WTC11 (cell line): ENCODE measurements around the gene ACSL1. TPM values are rescaled to one million over a fixed set of nuclear protein-coding genes. Genes with fewer than 3 reads are reported as not detected.

Experiments
- ATAC-seq: fragments of 200-7000 bp; cut with Tn5 transposase; 2 replicates; pipeline ENCODE4 v1.10.0; 2021; ENCODE audit warnings: mild to moderate bottlenecking, moderate library complexity
- CTCF ChIA-PET: fragments of 300-600 bp; sonication (Branson Sonifier 250); formaldehyde crosslinking; loops from one replicate; lab custom pipeline; 2021; ENCODE audit warnings: antibody characterized with exemption; lab: Charles Lee
- POLR2A ChIA-PET: fragments of 350-600 bp; sonication (Branson Sonifier 250); formaldehyde crosslinking; loops from one replicate; lab custom pipeline; 2021; ENCODE audit warnings: antibody characterized with exemption; lab: Charles Lee
- DNase-seq: peaks from one replicate; pipeline ENCODE4 v3.0.0; 2021; ENCODE audit warnings: low spot score
- H3K27ac Mint-ChIP-seq: 2 replicates; pipeline ENCODE4 v1.8.0; 2021; ENCODE audit warnings: mixed read lengths
- H3K27me3 Mint-ChIP-seq: 2 replicates; pipeline ENCODE4 v1.8.0; 2021; ENCODE audit warnings: low read depth, mild to moderate bottlenecking, moderate library complexity, mixed read lengths
- H3K36me3 Mint-ChIP-seq: 2 replicates; pipeline ENCODE4 v1.8.0; 2021; ENCODE audit warnings: mixed read lengths
- H3K4me1 Mint-ChIP-seq: 2 replicates; pipeline ENCODE4 v1.8.0; 2022; ENCODE audit warnings: mixed read lengths
- H3K4me3 Mint-ChIP-seq: 2 replicates; pipeline ENCODE4 v1.8.0; 2021; ENCODE audit warnings: mild to moderate bottlenecking, moderate library complexity, mixed read lengths
- H3K9me3 Mint-ChIP-seq: 2 replicates; pipeline ENCODE4 v1.8.0; 2021; ENCODE audit warnings: mixed read lengths
- CBFB ChIP-seq: sonication (generic); formaldehyde crosslinking; IDR thresholded peaks from 2 replicates; pipeline ENCODE4 v1.8.1; 2022; ENCODE audit warnings: mild to moderate bottlenecking, low read depth, missing genetic modification reagents
- ESRRA ChIP-seq: sonication (generic); formaldehyde crosslinking; IDR thresholded peaks from 2 replicates; pipeline ENCODE4 v1.8.1; 2022; ENCODE audit warnings: mild to moderate bottlenecking, missing genetic modification reagents, borderline replicate concordance
- GRHL2 ChIP-seq: fragments of 250-450 bp; sonication (Bioruptor Pico); IDR thresholded peaks from 2 replicates; pipeline ENCODE4 v1.8.0; 2022; ENCODE audit warnings: mild to moderate bottlenecking, moderate library complexity; ENCODE audit not compliant: insufficient replicate concordance, severe bottlenecking
- NR1H2 ChIP-seq: sonication (generic); formaldehyde crosslinking; IDR thresholded peaks from 2 replicates; pipeline ENCODE4 v1.9.0; 2021; ENCODE audit warnings: mild to moderate bottlenecking, moderate library complexity, missing genetic modification reagents
- PRRX2 ChIP-seq: fragments of 250-450 bp; sonication (Bioruptor Pico); IDR thresholded peaks from 2 replicates; pipeline ENCODE4 v1.8.0; 2021; ENCODE audit warnings: mild to moderate bottlenecking
- TP53 ChIP-seq: sonication (generic); formaldehyde crosslinking; IDR thresholded peaks from 2 replicates; pipeline ENCODE4 v1.8.1; 2023; ENCODE audit warnings: mild to moderate bottlenecking, missing genetic modification reagents
- USF1 ChIP-seq: sonication (generic); formaldehyde crosslinking; IDR thresholded peaks from 2 replicates; pipeline ENCODE4 v1.8.0; 2022; ENCODE audit warnings: mild to moderate bottlenecking, missing genetic modification reagents
- ZNF121 ChIP-seq: sonication (generic); formaldehyde crosslinking; IDR thresholded peaks from 2 replicates; pipeline ENCODE4 v1.8.0; 2023; ENCODE audit warnings: missing genetic modification reagents
- ZNF416 ChIP-seq: fragments of 250-450 bp; sonication (Bioruptor Pico); IDR thresholded peaks from 2 replicates; pipeline ENCODE4 v1.9.0; 2021; ENCODE audit warnings: mild to moderate bottlenecking, inconsistent platforms
- ZNF512 ChIP-seq: sonication (generic); formaldehyde crosslinking; IDR thresholded peaks from 2 replicates; pipeline ENCODE4 v1.8.1; 2022; ENCODE audit warnings: missing genetic modification reagents, borderline replicate concordance
- ZNF532 ChIP-seq: fragments of 250-450 bp; sonication (Bioruptor Pico); IDR thresholded peaks from 2 replicates; pipeline ENCODE4 v1.9.0; 2021; ENCODE audit warnings: mild to moderate bottlenecking, borderline replicate concordance
- total RNA-seq: library from RNA; stranded (reverse); gene quantifications from 3 replicates; pipeline ENCODE4 v1.2.3, GENCODE V29; 2021
- TF ChIP-seq, protein P1 (sequence below): sonication (generic); formaldehyde crosslinking; IDR thresholded peaks from 2 replicates; pipeline ENCODE4 v1.8.1; 2023; ENCODE audit warnings: mild to moderate bottlenecking, missing genetic modification reagents, moderate library complexity
- TF ChIP-seq, protein P2 (sequence below): fragments of 250-450 bp; sonication (Bioruptor Pico); IDR thresholded peaks from 2 replicates; pipeline ENCODE4 v1.9.0; 2021; ENCODE audit warnings: mild to moderate bottlenecking
- TF ChIP-seq, protein P3 (sequence below): fragments of 250-450 bp; sonication (Bioruptor Pico); IDR thresholded peaks from 2 replicates; pipeline ENCODE4 v1.9.0; 2021; ENCODE audit warnings: moderate library complexity, mild to moderate bottlenecking, inconsistent platforms, borderline replicate concordance
- TF ChIP-seq, protein P4 (sequence below): sonication (generic); formaldehyde crosslinking; IDR thresholded peaks from 2 replicates; pipeline ENCODE4 v1.8.0; 2023; ENCODE audit warnings: missing genetic modification reagents
- TF ChIP-seq, protein P5 (sequence below): sonication (generic); formaldehyde crosslinking; IDR thresholded peaks from 2 replicates; pipeline ENCODE4 v1.8.1; 2022; ENCODE audit warnings: low read depth, missing genetic modification reagents, borderline replicate concordance
- TF ChIP-seq, protein P6 (sequence below): sonication (generic); formaldehyde crosslinking; conservative IDR thresholded peaks from 2 replicates; pipeline ENCODE4 v1.8.1; 2022; ENCODE audit warnings: mild to moderate bottlenecking, missing genetic modification reagents

ACSL1 gene
- total RNA-seq, 1 experiment from 2014 or later: 6.6 TPM

- DNase-seq (no peak), ATAC-seq (no peak)
- no peaks in the 10 kb centered on the region for H3K4me1 Mint-ChIP-seq
- no peaks in the 10 kb centered on the region for H3K27me3 Mint-ChIP-seq
- no peak for TF ChIP-seq ZNF512 (CRISPR knock-in tag)
- no peak for TF ChIP-seq NR1H2 (CRISPR knock-in tag)
- TF ChIP-seq ZNF416: no peak
- TF ChIP-seq, protein P1, sequence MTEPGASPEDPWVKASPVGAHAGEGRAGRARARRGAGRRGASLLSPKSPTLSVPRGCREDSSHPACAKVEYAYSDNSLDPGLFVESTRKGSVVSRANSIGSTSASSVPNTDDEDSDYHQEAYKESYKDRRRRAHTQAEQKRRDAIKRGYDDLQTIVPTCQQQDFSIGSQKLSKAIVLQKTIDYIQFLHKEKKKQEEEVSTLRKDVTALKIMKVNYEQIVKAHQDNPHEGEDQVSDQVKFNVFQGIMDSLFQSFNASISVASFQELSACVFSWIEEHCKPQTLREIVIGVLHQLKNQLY (CRISPR knock-in tag): no peak
- no peak for TF ChIP-seq CBFB (CRISPR knock-in tag)
- TF ChIP-seq TP53 (CRISPR knock-in tag): no peak
- no peak for TF ChIP-seq ZNF532 (CRISPR knock-in tag)
- no peak for TF ChIP-seq PRRX2 (CRISPR knock-in tag)
- TF ChIP-seq, protein P2, sequence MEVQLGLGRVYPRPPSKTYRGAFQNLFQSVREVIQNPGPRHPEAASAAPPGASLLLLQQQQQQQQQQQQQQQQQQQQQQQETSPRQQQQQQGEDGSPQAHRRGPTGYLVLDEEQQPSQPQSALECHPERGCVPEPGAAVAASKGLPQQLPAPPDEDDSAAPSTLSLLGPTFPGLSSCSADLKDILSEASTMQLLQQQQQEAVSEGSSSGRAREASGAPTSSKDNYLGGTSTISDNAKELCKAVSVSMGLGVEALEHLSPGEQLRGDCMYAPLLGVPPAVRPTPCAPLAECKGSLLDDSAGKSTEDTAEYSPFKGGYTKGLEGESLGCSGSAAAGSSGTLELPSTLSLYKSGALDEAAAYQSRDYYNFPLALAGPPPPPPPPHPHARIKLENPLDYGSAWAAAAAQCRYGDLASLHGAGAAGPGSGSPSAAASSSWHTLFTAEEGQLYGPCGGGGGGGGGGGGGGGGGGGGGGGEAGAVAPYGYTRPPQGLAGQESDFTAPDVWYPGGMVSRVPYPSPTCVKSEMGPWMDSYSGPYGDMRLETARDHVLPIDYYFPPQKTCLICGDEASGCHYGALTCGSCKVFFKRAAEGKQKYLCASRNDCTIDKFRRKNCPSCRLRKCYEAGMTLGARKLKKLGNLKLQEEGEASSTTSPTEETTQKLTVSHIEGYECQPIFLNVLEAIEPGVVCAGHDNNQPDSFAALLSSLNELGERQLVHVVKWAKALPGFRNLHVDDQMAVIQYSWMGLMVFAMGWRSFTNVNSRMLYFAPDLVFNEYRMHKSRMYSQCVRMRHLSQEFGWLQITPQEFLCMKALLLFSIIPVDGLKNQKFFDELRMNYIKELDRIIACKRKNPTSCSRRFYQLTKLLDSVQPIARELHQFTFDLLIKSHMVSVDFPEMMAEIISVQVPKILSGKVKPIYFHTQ: no peak
- no peak for TF ChIP-seq USF1
- TF ChIP-seq ZNF121 (CRISPR knock-in tag): no peak
- TF ChIP-seq, protein P3, sequence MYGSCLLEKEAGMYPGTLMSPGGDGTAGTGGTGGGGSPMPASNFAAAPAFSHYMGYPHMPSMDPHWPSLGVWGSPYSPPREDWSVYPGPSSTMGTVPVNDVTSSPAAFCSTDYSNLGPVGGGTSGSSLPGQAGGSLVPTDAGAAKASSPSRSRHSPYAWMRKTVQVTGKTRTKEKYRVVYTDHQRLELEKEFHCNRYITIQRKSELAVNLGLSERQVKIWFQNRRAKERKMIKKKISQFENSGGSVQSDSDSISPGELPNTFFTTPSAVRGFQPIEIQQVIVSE (CRISPR knock-in tag): no peak
- TF ChIP-seq, protein P4, sequence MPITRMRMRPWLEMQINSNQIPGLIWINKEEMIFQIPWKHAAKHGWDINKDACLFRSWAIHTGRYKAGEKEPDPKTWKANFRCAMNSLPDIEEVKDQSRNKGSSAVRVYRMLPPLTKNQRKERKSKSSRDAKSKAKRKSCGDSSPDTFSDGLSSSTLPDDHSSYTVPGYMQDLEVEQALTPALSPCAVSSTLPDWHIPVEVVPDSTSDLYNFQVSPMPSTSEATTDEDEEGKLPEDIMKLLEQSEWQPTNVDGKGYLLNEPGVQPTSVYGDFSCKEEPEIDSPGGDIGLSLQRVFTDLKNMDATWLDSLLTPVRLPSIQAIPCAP (CRISPR knock-in tag): no peak
- TF ChIP-seq, protein P5, sequence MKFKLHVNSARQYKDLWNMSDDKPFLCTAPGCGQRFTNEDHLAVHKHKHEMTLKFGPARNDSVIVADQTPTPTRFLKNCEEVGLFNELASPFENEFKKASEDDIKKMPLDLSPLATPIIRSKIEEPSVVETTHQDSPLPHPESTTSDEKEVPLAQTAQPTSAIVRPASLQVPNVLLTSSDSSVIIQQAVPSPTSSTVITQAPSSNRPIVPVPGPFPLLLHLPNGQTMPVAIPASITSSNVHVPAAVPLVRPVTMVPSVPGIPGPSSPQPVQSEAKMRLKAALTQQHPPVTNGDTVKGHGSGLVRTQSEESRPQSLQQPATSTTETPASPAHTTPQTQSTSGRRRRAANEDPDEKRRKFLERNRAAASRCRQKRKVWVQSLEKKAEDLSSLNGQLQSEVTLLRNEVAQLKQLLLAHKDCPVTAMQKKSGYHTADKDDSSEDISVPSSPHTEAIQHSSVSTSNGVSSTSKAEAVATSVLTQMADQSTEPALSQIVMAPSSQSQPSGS (CRISPR knock-in tag): no peak
- TF ChIP-seq ESRRA (CRISPR knock-in tag): no peak
- no peak for TF ChIP-seq GRHL2 (CRISPR knock-in tag)
- TF ChIP-seq, protein P6, sequence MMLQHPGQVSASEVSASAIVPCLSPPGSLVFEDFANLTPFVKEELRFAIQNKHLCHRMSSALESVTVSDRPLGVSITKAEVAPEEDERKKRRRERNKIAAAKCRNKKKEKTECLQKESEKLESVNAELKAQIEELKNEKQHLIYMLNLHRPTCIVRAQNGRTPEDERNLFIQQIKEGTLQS (CRISPR knock-in tag): no peak
- ChIA-PET CTCF (no interaction called here), POLR2A (no interaction called here)
- H3K4me3 Mint-ChIP-seq: no peak overlapping the region
- H3K36me3 Mint-ChIP-seq: peaks cover 76% of the 10 kb centered on the region
- no peaks in the 10 kb centered on the region for H3K9me3 Mint-ChIP-seq
- no peak overlapping the region for H3K27ac Mint-ChIP-seq
Measured at GRCh38 chr4:184712322-184712721, 113.4 kb downstream of the ACSL1 start.
